ENCODE measurements around the gene TCHHL1. TPM values are rescaled to one million over a fixed set of nuclear protein-coding genes. Genes with fewer than 3 reads are reported as not detected.

The TCHHL1 gene
- total and polyA plus RNA-seq, 10 of the 15 experiments (the other 5 are each of a cell fraction or from before 2014, with no cell fraction given), result not detected

GRCh38 chr1:152047730-152048415 is 41.0 kb downstream of the TCHHL1 start (continued):
- no peak for TF ChIP-seq CUX1 (IDR thresholded peaks at IDR 0.05; ENCODE audit: insufficient replicate concordance, low read depth, low read length)
- TF ChIP-seq MYB (IDR thresholded peaks at IDR 0.05; ENCODE audit: borderline replicate concordance, low read depth, low read length), result no peak
- TF ChIP-seq, protein P1, sequence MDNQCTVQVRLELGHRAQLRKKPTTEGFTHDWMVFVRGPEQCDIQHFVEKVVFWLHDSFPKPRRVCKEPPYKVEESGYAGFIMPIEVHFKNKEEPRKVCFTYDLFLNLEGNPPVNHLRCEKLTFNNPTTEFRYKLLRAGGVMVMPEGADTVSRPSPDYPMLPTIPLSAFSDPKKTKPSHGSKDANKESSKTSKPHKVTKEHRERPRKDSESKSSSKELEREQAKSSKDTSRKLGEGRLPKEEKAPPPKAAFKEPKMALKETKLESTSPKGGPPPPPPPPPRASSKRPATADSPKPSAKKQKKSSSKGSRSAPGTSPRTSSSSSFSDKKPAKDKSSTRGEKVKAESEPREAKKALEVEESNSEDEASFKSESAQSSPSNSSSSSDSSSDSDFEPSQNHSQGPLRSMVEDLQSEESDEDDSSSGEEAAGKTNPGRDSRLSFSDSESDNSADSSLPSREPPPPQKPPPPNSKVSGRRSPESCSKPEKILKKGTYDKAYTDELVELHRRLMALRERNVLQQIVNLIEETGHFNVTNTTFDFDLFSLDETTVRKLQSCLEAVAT (IDR thresholded peaks at IDR 0.05), result no peak
- TF ChIP-seq PBX3 (IDR thresholded peaks at IDR 0.05; ENCODE audit: insufficient replicate concordance, low read depth, low read length), result peak; percentile 88
- TF ChIP-seq BCLAF1 (IDR thresholded peaks at IDR 0.05), result no peak
- TF ChIP-seq TBL1XR1 (IDR thresholded peaks at IDR 0.05; ENCODE audit: low read depth, low read length), result no peak
- TF ChIP-seq IRF4 (IDR thresholded peaks at IDR 0.05; ENCODE audit: low read depth, low read length), result 0 out of 2 replicates have a peak, but pooled peaks have one; percentile 49
- TF ChIP-seq NR2C1 (IDR thresholded peaks at IDR 0.05), result no peak
- TF ChIP-seq POLR2AphosphoS5 (IDR thresholded peaks at IDR 0.05; ENCODE audit: low read length), result peak; percentile 73
- no peak for TF ChIP-seq ZBED1 (IDR thresholded peaks at IDR 0.05; ENCODE audit: borderline replicate concordance)
- TF ChIP-seq CBX3 (IDR thresholded peaks at IDR 0.05; ENCODE audit: borderline replicate concordance, low read depth), result no peak
- peak; percentile 56 for TF ChIP-seq CHD2 (IDR thresholded peaks at IDR 0.05; ENCODE audit: borderline replicate concordance, low read depth, low read length)
- no peak for TF ChIP-seq STAT3 (IDR thresholded peaks at IDR 0.05; ENCODE audit: low read depth, low read length)
- TF ChIP-seq RUNX3 (IDR thresholded peaks at IDR 0.05; ENCODE audit: low read length), result peak; percentile 73
- TF ChIP-seq CBX5 (IDR thresholded peaks at IDR 0.05; ENCODE audit: low read depth), result no peak
- TF ChIP-seq, protein P2, sequence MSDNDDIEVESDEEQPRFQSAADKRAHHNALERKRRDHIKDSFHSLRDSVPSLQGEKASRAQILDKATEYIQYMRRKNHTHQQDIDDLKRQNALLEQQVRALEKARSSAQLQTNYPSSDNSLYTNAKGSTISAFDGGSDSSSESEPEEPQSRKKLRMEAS (IDR thresholded peaks at IDR 0.05; ENCODE audit: low read depth, low read length), result no peak; the same call in 1 of the 2 replicates
- peak; percentile 65; the same call in 1 of the 2 replicates for TF ChIP-seq CREM (IDR thresholded peaks at IDR 0.05; ENCODE audit: low read depth)
- no peak for TF ChIP-seq SMARCA5 (IDR thresholded peaks at IDR 0.05)
- TF ChIP-seq PAX5 (IDR thresholded peaks at IDR 0.05; ENCODE audit: borderline replicate concordance, low read depth, low read length), result no peak
- no peak for TF ChIP-seq RBBP5 (conservative IDR thresholded peaks at IDR 0.05)
